Testis (tissue), 2 donors: Measurements from ENCODE around the gene ARSK.

Source experiments
- POLR2A ChIP-seq: fragments of 450-650 bp; IDR thresholded peaks from one replicate; pipeline ENCODE4 v1.6.1; 2017; ENCODE audit warnings: antibody characterized with exemption, mild to moderate bottlenecking, moderate library complexity
- TF ChIP-seq, protein P1 (sequence below), 3 experiments: fragments of 450-650 bp in 2 of 3; fragments of 200-600 bp in 1 of 3; sonication (generic) in 1 of 3; IDR thresholded peaks; one replicate each; pipeline ENCODE4 v1.5.1; 2016 to 2019; ENCODE audit warnings: antibody characterized with exemption in 3 of 3, mild to moderate bottlenecking in 2 of 3, moderate library complexity in 1 of 3

DNA sequence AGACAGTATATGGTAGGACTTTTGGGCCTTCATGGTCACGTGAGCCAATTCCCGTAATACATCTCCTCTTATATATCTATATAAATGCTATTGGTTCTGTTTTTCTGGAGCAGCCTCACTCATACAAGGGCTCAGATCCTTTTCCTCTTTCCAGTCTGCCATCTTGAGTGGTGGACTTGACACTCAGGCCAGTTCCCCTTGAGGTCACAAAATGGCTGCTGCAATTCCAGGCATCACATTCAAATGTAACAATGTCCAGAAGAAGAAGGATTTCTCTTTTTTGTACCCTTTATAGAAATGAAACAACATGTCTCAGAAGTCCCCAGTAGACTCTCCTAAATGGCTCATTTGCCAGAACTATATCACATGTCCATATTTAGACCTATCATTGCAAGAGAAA is 69.5 kb downstream of the ARSK start:
- TF ChIP-seq, protein P1, sequence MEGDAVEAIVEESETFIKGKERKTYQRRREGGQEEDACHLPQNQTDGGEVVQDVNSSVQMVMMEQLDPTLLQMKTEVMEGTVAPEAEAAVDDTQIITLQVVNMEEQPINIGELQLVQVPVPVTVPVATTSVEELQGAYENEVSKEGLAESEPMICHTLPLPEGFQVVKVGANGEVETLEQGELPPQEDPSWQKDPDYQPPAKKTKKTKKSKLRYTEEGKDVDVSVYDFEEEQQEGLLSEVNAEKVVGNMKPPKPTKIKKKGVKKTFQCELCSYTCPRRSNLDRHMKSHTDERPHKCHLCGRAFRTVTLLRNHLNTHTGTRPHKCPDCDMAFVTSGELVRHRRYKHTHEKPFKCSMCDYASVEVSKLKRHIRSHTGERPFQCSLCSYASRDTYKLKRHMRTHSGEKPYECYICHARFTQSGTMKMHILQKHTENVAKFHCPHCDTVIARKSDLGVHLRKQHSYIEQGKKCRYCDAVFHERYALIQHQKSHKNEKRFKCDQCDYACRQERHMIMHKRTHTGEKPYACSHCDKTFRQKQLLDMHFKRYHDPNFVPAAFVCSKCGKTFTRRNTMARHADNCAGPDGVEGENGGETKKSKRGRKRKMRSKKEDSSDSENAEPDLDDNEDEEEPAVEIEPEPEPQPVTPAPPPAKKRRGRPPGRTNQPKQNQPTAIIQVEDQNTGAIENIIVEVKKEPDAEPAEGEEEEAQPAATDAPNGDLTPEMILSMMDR (IDR thresholded peaks at IDR 0.05), result no peak
- TF ChIP-seq POLR2A, result no peak
